CD4-positive, alpha-beta T cell treated with Interleukin-12 subunit alpha and Interleukin-12 subunit beta, for 1 hour (primary cell): Measurements from ENCODE around the gene C10orf105.
A peak's percentile ranks its signal among the peaks of the same experiment; 100 is the strongest.

Experiments
- DNase-seq: peaks from one replicate; pipeline ENCODE4 v3.0.0-alpha.2; 2020

Gene C10orf105

DNA sequence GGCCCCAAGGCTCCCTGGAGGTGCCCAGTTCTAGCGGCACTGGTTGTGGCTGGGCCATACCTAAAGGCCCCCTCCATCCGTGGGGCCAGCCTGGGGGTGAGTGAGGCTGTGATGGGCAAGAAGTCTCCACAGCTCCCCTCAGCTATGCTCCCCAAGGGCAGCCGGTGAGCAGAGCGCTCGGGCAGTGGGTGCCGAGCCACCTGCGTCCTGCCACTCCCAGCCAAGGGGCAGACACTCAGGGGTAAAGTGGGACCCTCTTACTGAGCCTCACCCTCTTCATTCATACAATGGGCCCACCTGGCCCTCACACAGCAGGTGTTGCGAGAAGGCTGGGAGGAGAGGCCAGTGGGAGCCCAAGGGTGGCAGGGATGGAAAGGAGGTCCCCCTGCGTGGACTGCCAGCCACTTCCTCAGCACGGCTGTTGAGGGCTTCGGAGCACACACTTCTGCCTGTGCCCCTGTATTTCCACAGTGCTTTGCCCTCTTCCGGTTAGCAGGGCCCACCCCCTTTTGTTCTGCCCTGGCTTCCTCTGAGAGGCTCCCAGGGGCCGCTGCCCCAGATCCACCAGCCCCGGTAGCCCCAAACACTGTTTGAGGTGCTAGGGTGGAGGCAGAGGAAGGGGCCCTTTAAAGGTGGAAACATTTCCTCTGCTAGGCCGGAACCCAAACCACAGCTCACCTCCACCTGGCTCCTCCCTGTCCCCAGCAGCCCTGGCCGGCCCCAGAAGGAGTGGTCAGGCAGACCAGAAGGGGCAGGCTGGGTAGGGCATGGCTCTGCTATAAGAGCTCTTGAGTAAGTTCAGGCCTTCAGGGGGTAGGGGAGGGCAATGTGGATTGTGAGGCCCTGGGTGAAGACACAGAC, 16.4 kb upstream of the C10orf105 start:
- peak; percentile 73 for DNase-seq

GRCh38 chr10:71734797-71735196, 15.2 kb upstream of the C10orf105 start:
- no peak for DNase-seq

- DNase-seq, result no peak
These were observed 12.2 kb upstream of the C10orf105 start for GRCh38 chr10:71731791-71732190.

- DNase-seq, result no peak
These were observed 9.6 kb upstream of the C10orf105 start for GRCh38 chr10:71729161-71729636.

DNA sequence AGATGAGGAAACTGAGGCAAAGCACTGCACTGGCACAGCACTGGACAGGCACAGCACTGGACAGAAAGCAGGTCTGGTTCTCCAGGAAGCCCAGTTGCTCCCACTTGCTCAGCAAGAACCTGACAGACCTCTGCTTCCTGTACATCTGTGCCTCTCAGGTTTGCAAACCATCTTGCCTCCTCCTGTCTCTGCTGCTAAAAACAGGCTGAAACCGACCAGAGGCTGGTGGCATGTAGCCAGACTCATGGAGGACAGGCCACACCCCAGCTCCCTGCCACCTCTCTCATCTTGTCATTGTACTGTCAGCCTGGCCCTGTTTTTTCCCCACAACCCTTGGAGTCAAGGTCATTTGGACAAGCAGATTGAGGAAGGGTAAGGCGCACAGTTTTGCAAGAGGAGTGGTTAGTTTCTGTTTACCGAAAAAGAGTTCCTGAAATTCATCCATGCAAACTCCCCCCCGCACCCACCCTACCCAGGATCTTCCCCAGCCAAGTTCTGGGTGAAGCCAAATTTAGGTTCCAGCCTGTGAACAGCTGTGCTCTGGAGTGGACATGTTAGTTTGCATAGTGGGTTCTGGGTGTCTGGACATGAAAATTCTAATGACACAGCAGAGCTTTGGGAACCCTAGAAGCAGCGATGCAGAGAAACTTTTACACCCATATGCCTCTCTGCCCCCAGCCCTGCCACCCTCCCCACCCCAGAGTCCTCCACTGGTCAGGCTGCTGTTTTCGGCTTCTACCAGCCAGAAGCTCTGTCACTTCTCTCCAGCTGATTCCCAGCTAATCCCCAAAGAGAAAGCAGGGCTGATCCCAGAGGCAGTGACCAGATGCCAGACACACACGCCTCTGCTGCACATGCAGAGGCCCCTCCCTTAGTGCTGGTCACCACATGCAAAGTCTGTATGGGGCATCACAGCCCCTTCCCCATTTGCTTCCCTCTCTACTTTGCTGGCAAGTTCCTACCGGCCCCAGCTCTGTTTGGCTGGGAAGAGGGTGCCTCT, 8.5 kb upstream of the C10orf105 start:
- DNase-seq, result peak; percentile 74

DNA sequence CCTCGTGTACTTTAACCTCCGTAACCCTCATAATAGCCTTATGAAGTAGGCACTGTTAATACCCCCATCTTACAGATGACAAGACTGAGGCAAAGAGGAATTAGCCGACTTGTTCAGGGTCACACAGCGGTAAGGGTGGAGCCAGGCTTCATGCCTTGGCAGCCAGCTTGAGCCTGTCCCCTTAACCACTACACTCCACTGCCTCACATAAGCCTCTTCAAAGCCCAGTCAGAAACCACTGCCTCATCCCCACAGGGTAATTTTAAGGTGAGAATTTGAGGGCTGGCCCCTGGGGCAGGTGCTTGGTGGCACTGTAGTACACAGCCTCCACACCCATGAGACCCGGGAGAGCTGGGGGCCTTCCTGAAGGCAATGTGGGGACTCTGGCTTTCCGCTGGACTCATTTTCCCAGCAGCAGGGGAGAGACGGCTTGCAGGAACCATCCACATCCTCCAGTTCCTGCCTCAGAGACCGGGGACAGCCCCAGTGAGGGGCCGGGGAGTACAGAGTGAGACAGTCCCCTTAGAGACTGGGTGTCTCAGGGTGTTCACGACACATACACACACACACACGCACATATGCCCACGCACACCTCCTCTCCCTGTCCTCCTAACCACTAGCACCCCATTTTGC, 7.6 kb upstream of the C10orf105 start:
- DNase-seq, result peak; percentile 67

GRCh38 chr10:71726580-71727104, 7.1 kb upstream of the C10orf105 start:
- DNase-seq, result peak; percentile 54

DNA sequence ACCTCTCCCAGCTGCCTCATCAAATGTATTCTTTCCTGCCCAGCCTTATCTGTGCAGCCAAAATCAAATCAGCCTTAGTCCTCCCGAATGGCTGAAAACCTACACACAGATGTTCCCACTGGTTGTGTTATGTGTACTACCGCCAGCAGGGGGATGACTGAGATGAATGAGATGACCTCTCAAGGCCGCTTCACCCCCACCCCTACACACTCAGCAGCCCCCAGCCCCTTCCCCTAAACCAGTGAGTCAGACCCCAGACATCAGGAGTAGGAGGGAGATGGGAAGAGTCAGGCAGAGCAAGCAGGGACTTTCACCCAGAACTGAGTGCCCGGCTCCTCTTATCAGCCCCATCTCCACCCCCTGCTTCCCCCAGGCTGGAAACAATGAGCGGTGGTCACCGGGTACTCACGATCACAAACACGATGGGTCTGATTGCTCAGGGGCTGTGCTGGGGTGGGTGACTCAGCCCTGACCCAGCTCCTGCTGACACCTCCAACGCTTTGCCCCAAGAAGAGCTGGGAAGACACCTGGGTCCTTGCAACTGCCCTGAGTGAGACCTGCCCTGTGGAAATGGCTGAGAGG, 6.5 kb upstream of the C10orf105 start:
- DNase-seq, result peak; percentile 58

DNA sequence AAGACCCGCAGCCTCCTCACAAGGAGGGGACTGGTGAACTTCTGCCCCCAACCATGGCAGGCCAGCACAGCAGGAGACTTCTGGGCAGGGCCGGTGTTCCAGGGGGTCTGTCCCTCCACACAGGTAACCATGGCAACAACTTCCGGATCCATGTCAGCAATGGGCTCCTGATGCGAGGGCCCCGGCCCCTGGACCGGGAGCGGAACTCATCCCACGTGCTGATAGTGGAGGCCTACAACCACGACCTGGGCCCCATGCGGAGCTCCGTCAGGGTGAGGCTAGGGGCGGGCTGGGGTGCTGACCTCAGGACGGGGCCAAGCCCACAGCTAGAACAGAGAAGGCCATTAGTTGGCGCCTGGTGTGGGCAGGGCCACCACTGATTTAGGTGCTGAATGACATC, 5.7 kb upstream of the C10orf105 start:
- no peak for DNase-seq

DNA sequence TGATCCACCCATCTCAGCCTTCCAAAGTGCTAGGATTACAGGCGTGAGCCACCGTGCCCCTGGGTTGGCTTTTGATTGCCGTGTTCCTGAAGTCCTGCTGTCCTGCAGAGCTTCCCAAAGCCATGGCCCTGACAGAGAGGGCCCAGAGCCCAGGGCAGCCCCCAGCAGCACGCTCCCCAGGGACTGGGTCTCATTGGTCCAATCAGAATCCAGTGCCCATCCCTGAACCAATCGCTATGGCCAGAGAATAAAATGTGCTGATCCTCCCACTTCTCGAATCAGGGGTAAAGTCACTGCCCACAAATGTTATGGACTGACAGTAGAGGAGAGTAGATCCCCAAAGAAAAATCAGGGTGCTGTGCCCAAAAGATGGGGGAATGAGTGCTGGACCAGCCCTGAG, 5.0 kb upstream of the C10orf105 start:
- no peak for DNase-seq

DNA sequence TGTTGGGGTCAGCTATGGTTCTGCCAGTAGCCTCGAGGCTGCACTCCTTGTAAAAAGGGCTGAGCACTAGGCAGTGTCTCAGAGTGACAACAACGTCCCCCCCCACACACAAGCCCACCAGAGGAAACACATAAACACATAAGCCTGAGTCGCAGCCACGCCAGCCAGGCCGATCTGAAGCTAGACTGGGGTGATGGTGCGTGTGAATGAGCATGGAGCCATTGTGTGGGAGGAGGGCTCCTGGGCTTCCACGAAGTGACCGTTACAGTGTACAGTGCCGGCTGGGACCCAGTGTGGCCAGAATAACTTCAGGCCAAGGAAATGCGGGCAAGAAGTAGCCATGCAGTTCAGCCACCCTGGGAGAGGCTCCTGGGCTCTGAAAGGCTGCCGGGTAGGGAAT, 3.7 kb upstream of the C10orf105 start:
- DNase-seq, result no peak

GRCh38 chr10:71722849-71723248, 3.3 kb upstream of the C10orf105 start:
- DNase-seq, result no peak

DNA sequence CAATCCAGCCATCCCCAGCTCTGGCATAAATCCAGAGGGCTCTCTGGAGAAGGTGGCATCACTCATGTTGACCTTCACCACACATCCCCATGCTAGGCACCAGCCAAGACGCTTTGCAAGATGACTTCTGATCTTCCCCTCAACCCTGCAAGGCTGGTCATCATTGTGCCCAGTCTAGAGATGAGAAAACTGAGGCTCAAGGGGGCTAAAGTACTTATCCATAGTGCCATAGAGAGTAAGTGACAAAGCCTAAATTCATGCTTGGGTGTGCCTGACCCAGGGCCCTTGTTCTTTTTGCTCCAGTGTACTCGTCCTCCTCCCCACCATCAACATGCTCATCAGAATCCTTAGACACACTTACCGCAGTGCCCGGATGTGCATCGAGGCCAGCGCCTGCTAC, 1.7 kb upstream of the C10orf105 start:
- DNase-seq, result no peak

GRCh38 chr10:71720288-71720687, 710 bp upstream of the C10orf105 start:
- no peak for DNase-seq

DNA sequence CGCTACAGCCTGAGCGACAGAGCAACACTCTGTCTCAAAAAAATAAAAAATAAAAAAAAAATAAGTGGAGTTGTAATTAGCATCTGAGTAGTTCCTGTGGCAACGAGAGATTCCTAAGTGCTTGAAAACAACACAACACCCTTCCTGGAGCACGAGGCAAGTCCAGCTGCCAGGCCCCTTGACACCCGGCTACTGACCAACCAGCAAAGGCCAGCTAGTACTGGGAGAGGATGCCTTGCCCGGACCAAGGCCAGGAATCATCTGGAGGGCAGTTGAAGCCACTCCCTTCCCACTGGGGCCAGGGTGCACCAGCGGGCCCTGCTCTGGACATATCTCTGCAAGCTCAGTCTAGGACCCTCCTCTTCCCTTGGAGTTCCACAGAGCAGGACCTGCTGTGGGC, 536 bp downstream of the C10orf105 start:
- DNase-seq, result no peak

DNA sequence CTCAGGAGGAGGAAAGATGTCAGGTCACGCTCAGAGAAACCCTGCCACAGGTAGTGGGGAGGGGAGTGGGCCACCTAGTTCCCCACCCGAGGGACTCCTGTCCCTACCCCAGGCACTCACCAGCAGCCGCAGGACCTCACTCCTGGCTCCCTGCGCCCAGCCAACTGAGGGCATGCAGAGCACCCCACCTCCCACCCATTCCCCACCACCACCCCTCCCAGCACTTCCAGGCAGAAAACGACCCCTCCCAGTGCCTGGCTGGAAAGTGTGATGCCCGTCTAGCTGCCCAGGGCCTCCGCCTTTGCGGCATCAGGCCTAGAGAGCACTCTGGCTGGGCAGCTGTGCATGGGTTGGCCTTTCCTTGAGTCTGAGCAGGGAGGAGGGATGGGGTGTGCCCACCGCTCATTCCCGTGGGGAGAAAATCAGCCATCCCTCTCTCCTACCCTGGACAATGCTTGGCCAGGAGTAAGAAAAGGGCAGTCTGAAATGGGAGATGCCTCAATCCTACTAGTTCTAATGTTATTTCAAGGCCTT, 1.3 kb downstream of the C10orf105 start:
- no peak for DNase-seq

GRCh38 chr10:71717551-71717951, 2.0 kb downstream of the C10orf105 start:
- DNase-seq, result no peak

GRCh38 chr10:71717056-71717455, 2.5 kb downstream of the C10orf105 start:
- no peak for DNase-seq

DNA sequence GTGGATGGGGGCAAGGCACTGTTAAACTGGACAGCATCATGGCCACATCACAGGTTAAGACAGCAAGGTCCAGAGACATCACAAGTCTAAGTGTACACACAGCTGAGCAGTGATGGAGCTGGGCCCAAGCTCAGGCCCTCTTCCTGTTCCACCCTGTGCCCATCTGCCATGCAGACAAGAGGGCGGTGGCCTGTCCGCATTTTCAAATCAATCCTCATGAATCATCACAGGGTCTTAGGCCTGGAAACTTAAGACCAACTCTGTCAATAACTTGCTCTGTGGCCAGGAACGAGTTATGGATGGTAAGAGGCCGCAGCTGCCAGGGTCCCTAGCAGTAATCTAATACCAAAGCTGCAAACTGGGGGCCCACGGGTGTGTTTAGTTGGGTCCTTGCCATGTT, 3.2 kb downstream of the C10orf105 start:
- DNase-seq, result no peak

DNA sequence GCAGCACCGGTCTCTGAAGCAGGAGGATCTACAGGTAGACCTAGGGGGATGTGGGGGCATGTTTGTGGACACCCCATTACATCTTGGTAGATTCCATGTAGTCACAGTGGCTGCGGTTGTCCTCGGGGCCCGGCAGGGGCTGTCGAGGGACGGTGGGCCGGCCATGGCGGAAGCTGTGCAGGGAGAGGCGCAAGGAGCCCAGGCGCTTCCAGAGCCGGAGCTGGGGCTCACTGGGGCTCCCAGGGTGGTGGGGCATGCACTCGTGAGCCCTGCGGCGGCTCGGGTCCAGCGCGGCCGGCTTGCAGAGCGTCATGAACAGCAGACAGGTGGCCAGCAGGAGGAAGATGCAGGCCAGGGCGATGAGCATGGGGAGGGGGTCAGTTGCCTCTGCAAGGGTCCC, 3.7 kb downstream of the C10orf105 start:
- DNase-seq, result no peak

DNA sequence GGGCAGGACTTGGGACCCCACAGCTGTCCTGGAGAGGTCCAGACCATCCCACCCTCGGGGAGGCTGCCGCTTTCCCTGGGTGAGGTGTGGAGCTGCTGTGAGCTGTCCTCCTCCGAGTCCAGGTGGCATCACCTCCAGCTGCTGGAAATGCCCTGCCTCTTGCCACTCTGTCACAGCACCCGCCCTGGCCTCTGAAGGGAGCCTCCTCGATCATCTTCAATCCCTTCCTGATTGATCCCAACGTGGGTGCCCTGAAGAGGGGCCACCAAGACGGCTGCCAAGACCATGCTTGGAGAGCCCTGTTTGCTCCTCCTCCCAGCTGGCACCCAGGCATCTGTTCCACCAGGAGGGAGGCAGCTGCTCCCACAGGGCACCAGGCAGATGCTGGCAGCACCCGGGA, 4.6 kb downstream of the C10orf105 start:
- no peak for DNase-seq

DNA sequence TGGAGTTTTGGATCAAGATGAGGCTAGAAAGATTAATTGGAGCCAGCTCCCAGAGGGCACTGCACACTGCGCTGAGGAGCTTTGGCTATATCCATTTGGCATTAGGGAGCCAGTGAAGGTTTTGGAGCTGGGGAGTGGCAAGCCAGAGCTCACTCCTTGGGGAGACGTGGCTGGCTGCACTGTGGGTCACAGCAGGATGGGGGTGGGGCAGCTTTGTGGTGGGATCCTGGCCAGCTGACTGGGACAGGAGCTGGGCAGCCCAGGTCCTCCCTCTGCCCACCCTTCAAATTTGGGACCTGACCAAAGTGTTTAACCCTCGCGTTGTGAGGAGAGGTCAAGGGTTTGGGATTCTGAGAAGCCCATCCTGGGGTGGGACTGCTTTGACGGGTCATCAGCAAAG, 5.0 kb downstream of the C10orf105 start:
- DNase-seq, result no peak
